NCI-H1105 treated with DMSO at 0.1 percent for 48 hours (cell line): ENCODE results near the gene OSBPL8.
A peak's percentile ranks its signal among the peaks of the same experiment; 100 is the strongest.

Experiments
- DNase-seq: peaks from one replicate; lab custom pipeline; 2025; lab: John Stamatoyannopoulos, UW

OSBPL8 gene, protein sequence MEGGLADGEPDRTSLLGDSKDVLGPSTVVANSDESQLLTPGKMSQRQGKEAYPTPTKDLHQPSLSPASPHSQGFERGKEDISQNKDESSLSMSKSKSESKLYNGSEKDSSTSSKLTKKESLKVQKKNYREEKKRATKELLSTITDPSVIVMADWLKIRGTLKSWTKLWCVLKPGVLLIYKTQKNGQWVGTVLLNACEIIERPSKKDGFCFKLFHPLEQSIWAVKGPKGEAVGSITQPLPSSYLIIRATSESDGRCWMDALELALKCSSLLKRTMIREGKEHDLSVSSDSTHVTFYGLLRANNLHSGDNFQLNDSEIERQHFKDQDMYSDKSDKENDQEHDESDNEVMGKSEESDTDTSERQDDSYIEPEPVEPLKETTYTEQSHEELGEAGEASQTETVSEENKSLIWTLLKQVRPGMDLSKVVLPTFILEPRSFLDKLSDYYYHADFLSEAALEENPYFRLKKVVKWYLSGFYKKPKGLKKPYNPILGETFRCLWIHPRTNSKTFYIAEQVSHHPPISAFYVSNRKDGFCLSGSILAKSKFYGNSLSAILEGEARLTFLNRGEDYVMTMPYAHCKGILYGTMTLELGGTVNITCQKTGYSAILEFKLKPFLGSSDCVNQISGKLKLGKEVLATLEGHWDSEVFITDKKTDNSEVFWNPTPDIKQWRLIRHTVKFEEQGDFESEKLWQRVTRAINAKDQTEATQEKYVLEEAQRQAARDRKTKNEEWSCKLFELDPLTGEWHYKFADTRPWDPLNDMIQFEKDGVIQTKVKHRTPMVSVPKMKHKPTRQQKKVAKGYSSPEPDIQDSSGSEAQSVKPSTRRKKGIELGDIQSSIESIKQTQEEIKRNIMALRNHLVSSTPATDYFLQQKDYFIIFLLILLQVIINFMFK

DNA sequence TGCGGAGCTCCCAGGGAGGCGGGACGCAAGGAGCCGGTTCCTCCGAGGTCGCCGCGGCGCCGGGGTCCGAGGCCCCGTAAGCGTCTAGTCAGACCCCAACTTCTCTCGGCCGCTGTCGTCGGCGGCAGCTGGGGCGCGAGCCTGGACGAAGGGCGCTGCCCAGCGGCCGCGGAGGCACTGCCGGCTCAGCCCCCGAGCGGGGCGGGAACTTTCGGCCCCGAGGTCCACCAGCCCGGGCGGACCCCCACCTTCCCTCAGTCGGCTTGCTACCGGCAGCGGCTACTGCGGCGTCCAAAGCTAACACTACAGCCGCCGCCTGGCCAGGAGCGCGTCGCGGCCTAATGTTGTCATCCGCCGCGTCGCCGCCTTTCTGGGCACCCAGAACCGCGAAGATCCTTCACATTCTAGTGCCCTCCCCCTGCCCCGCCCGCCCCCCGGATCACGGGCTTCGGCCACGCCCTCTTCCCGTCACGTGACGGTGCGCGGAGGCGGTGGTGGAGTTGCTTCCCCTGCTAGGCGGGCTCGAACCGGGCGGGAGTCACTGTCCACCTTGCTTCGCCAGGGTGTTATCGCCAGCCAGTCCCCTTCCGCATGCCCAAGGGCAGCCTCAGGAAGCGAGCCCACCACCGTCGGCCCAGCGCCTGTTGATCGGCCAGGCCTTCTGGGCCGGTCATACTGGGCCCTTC, at the start of gene OSBPL8:
TSS of gene OSBPL8 (minus strand) at position 372 of the 686 bp plus-strand sequence. CDS start 72,220 bp downstream, outside the sequence.
- DNase-seq: peak; percentile 89

DNA sequence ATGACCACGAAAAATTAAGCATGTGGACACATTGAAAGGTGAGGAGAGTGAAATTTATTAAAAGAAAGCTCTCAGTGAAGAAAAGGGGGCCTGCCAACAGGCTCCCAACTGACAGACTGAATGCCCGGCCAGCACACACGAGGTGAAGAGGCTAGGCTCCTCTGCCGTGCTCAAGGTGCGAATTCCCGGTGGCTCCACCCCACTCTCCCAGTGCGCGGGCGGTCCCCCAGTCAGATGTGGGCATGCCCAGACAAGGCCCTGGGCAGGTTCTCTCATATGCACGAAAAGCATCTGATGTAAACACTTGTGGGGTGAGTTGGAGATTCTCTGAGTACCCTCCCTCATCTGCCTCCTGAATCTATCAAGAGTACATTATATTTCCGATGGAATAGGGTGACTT, 48.5 kb upstream of the OSBPL8 start:
- no peak for DNase-seq

- DNase-seq: no peak
These were observed 35.5 kb upstream of the OSBPL8 start for GRCh38 chr12:76595056-76595455.

GRCh38 chr12:76591476-76591875, 31.9 kb upstream of the OSBPL8 start:
- DNase-seq: no peak

DNA sequence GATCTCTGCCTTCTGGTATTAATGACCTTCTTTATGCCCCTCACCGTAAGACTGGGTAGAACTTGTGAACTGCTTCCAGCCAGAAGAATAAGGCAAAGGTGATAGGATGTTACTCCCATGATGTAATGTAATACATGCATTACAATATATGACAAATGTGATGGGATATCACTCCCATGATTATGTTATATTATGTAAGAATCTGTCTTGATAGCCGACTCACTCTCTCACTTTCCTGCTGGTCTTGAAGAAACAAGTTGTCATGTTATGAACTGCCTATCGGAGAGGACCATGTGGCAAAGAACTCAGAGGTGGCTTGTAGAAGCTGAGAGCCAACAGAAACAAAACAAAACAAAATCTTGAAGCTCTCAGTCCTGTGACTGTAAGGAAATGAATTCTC, 30.6 kb upstream of the OSBPL8 start:
- no peak for DNase-seq

GRCh38 chr12:76588881-76589565, 29.5 kb upstream of the OSBPL8 start:
- no peak for DNase-seq

DNA sequence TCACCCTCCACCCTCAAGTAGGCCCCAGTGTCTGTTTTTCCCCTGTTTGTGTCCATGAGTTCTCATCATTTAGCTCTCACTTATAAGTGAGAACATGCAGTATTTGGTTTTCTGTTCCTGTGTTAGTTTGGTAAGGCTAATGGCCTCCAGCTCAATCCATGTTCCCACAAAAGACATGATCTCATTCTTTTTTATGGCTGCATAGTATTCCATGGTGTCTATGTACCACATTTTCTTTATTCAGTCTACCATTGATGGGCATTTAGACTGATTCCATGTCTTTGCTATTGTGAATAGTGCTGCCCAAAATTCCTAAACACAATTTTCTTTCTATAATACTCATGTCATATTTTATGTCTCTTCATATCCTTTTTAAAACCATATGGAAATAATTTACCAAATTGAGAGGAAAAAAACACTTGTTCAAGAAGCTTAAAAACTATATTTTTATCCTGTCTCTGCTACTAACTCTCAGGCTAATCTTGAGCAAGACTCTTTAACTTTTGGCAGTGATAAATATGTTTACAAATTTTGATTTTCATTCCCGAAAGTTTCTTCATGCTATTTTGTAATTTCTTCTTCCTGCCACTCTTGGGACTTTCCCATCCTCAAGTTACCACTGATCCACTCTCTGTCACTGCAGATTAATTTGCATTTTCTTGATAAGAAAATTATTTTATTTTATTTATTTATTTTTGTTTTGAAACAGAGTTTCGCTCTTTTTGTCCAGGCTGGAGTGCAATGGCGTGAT, 28.0 kb upstream of the OSBPL8 start:
- DNase-seq: no peak

GRCh38 chr12:76586764-76587395, 27.3 kb upstream of the OSBPL8 start:
- peak; percentile 32 for DNase-seq

- DNase-seq: no peak
These were observed 23.7 kb upstream of the OSBPL8 start for GRCh38 chr12:76583301-76583700.

DNA sequence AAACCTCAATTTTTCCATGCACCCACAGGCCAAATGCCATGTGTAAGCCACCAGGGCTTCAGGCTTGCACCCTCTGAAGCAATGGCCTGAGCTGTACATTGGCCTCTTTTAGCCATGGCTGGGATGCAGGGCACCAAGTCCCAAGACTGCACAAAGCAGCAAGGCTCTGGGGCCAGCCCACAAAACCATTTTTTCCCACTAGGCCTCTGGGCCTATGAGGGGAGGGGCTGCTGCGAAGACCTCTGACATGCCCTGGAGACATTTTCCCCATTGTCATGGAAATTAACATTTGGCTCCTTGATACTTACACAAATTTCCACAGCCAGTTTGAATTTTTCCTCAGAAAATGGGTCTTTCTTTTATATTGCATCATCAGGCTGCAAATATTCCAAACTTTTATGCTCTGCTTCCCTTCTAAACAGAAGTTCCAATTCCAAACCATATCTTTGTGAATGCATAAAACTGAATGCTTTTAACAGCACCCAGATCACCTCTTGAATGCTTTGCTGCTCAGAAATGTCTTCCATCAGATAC, 14.3 kb upstream of the OSBPL8 start:
- DNase-seq: no peak

DNA sequence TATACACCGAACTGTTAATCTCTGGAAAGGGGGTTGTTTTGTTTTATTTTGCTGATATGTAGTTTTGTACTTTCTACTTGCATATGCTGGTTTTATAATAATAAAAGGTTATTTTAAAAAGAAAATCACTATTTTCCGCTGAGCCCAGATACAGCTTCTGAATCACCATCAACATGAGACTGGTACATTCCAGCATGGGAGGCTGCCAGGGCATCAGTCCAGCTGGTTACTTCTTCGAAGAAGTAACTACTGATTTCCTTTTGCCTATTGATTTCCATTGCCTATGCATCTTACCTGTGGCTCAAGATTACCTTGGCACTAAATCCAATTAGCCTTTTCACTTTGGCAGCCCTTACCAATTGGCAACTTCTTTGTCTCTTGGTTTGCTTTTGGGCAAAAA, 11.7 kb upstream of the OSBPL8 start:
- no peak for DNase-seq

GRCh38 chr12:76569685-76570604, 10.4 kb upstream of the OSBPL8 start:
- no peak for DNase-seq

GRCh38 chr12:76568888-76569551, 9.4 kb upstream of the OSBPL8 start:
- no peak for DNase-seq

- no peak for DNase-seq
These were observed 8.6 kb upstream of the OSBPL8 start for GRCh38 chr12:76568130-76568529.

- no peak for DNase-seq
These were observed 3.5 kb upstream of the OSBPL8 start for GRCh38 chr12:76563061-76563460.

- DNase-seq: no peak
These were observed 2.6 kb upstream of the OSBPL8 start for GRCh38 chr12:76562130-76562529.

DNA sequence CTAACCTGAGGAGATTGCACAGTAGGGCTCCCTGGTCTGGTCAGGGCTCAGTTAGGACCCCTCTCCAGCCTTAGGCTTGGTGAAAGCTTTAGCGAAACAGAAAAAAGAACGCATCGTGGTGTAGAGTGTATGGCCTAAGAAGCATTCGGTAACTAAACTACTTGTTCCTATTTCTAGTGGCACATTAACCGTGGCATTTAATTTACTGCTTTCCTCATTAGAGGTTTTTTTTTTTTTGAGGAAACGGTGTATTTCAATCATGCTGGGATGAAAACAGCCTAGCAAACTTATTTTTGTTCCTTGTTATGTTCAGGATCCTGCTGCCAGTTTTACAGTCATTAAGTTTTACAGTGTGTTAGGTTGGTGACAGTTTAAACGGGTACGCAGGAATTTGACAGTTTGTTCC, 518 bp upstream of the OSBPL8 start:
- no peak for DNase-seq

- DNase-seq: peak; percentile 47
These were observed 729 bp downstream of the OSBPL8 start for GRCh38 chr12:76558684-76559399.
